ENCODE measurements around the gene SUSD1.

DNA sequence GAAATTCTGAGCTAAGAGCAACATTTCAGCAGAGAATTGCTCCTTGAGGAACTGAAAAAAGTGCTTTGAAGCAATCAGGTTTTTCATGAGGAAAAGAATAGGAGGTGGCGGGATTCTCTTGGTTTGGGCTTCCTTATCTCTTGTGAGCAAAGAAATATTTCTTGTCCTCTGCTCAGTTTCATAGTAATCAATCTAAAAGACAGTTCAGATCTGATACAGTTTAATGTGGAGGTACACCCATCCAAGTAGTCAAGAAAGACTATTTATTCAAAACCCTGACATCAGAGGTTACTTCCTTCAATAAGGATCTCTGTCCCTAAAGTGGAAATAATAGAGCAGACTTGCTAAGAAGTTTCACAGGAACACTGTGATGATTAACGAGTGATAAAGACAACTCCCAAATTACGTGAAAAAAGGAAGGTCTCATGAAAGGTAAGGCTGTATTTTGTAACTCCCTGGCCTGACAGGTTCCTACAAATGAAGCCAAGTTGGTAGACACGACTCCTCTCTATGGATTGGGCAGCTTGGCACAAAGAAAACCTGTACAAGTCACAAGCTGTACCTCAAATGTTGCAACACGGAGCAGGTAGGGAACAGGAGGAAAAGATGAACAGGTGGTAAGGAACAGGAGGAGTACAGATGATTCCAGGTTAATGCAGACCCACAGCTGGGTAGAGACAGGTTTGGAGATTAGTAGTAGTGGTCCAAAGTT is 94.1 kb downstream of the SUSD1 start:
- TF ChIP-seq, protein P1, sequence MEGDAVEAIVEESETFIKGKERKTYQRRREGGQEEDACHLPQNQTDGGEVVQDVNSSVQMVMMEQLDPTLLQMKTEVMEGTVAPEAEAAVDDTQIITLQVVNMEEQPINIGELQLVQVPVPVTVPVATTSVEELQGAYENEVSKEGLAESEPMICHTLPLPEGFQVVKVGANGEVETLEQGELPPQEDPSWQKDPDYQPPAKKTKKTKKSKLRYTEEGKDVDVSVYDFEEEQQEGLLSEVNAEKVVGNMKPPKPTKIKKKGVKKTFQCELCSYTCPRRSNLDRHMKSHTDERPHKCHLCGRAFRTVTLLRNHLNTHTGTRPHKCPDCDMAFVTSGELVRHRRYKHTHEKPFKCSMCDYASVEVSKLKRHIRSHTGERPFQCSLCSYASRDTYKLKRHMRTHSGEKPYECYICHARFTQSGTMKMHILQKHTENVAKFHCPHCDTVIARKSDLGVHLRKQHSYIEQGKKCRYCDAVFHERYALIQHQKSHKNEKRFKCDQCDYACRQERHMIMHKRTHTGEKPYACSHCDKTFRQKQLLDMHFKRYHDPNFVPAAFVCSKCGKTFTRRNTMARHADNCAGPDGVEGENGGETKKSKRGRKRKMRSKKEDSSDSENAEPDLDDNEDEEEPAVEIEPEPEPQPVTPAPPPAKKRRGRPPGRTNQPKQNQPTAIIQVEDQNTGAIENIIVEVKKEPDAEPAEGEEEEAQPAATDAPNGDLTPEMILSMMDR (IDR thresholded peaks at IDR 0.05), result no peak
- TF ChIP-seq POLR2A (IDR thresholded peaks at IDR 0.05) (no peak), EP300 (IDR thresholded peaks at IDR 0.05) (no peak), POLR2AphosphoS5 (IDR thresholded peaks at IDR 0.05) (no peak)
